ENCODE measurements around the gene PRSS38.

PRSS38 gene

GRCh38 chr1:227815468-227816409, at the start of gene PRSS38:
Gene PRSS38 (plus strand): TSS chr1:227815675. CDS start chr1:227815717, 42 bp downstream.
- DNase-seq: no peak

DNA sequence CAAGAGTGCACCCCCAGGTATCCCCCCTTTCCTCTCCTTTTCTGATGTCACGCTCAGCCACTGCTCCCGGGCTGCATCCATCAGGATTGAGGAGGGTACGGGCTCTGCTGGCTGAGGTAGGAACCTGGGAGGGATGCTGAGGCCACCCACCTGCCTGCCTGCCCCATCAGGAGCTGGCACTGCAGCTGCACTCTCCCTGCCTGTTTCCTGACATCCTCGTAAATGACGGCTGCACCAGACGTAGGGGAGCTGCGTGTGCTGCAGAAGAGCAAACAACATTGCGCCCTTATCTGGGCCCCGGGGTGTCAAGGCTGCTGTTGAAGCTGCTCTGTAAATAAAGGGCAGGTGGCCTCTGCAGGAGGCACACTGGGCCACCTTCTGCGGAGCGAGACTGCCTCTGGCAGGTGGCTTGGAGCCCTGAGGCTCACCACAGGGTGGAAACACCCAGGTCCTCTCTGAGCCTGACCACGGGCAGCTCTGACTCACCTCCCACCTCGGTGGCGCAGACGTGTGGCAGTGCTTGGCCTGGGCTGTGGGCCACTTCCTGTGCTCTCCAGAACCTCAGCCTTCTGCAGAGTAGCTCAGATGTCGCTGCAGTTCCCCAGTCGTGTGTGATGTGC, 49.4 kb upstream of the PRSS38 start:
- no peak for DNase-seq

DNA sequence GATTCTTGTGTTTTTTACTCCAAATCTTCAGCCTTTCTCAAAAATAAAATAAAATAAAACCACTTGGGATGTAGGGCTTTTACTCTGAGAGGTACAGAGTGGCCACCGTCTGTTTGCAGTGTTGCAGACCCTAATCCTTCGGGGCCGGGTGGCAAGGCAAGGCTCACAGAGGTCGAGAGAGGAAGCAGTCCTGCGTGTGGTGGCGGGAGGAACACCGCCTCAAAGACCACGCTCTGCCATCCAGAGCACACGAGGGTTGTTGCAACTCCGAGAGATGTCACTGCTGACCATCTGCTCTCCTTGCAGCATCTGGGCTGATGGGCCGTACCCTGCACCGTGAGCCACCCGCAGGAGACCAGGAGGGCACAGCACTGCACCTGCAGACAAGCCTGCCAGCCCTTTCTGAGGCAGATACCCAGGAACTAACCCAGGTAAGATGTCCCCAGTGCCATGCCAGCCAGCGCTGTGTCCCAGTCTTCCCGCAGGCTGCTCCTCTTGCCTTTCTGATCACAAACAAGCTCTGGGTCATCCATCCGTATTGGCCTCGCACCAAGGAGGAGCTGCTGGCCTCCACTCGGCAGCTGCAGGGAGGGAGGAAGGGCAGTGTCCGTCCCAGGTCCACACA, 48.7 kb upstream of the PRSS38 start:
- DNase-seq: no peak

GRCh38 chr1:227767401-227768124, 47.9 kb upstream of the PRSS38 start:
- no peak for DNase-seq

DNA sequence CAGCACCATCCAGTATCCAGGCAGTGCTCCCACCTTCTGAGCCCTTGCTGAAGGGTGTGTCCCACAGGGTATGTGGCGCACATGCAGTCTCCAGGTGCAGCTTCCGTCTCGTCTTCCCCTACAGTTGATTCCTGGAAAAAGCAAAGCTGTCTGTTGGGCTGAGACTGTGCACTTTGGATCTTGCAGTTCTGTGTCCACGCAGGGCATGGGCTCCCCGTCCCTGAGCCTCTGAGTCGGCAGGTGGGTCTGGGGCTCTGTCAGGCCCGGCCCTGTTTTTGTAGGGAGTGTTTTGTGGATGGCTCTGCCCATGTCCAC, 47.4 kb upstream of the PRSS38 start:
- DNase-seq: no peak

GRCh38 chr1:227768640-227769039, 46.8 kb upstream of the PRSS38 start:
- DNase-seq: no peak

DNA sequence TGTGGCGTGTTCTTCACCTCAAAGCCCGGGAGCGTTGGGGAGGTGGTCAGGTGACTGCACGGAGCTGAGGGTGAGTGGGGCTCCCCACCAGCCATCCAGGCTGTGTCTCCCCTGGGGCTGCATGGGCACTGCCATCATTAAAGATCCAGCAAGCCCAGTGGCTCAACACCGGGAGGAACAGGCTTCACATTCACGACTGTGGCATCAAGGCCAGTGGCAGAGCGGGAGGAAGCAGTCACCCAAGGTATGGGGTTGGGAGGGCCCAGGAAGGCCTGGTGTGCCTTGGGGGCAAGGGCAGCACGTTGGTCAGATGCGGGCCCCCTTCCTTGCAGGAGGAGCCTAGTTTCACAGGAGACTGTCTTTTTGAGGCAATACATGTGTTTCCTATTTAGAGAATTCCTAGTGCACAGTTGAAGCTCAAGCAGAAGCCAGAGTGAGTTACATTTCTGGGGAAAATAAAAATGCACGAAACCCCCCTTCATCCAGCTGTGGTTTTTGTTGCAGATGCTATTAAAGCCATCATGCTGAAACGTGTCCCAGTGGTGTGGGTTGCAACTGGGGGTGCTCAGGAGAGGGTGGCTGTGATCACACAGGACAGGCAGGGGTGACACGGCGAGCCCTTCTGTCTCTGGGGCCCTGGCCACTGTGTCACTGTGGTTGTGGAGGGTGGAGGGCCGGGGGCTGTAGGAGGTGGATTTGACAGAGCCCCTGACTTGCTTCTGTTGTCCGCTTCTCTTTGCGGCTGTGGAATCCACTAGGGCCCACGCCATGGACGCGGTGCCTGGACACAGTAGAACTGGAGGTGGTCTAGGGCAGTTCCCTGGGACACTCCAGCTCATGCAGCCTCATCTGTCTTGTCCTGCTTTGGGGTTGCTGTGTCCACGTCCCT, 46.2 kb upstream of the PRSS38 start:
- no peak for DNase-seq

- DNase-seq: no peak
Measured at GRCh38 chr1:227769936-227770494, 45.5 kb upstream of the PRSS38 start.

- DNase-seq: no peak
Measured at GRCh38 chr1:227770812-227771211, 44.7 kb upstream of the PRSS38 start.

- DNase-seq: no peak
Measured at GRCh38 chr1:227771326-227771725, 44.1 kb upstream of the PRSS38 start.

DNA sequence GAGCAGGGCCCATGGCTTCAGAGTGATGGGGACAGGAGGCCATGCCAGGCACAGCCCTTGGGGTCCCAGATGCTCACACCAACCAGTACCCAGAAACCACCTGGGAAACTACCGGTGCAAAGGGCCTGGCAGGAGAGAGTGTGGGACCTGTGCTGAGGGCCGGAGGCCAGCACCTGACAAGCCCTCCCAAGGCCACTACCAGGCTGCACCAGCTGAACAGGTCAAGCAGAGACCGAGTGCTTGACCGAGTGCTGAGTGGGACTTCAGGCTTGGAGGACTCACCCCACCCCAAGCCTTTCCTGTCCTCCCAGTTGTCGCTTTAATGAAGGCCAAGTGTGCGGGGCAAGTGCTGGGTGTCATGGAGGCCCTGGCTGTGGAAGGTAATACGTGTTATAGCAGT, 43.7 kb upstream of the PRSS38 start:
- DNase-seq: no peak

- no peak for DNase-seq
Measured at GRCh38 chr1:227773558-227773957, 41.9 kb upstream of the PRSS38 start.

- DNase-seq: no peak
Measured at GRCh38 chr1:227774051-227774731, 41.3 kb upstream of the PRSS38 start.

GRCh38 chr1:227774821-227775661, 40.4 kb upstream of the PRSS38 start:
- no peak for DNase-seq

DNA sequence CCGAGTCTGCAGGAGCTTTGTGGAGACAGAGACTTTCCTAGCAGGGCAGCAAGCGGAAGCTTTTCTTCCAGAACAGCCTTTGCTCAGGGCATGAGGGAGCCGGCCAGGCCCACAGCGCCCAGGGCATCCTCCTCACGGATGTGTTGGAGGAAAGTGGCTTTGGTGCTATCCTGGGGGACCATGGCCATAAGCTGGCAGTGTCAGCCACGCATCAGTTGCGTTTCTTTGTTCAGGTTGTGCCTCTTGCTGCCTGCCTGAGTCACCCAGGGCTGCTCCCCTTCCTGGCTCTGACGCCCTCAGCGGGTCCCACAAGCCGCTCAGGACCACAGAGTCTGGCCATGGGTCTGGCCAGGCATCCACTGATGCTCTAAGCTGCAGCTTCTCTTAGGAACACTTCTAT, 39.6 kb upstream of the PRSS38 start:
- DNase-seq: no peak

DNA sequence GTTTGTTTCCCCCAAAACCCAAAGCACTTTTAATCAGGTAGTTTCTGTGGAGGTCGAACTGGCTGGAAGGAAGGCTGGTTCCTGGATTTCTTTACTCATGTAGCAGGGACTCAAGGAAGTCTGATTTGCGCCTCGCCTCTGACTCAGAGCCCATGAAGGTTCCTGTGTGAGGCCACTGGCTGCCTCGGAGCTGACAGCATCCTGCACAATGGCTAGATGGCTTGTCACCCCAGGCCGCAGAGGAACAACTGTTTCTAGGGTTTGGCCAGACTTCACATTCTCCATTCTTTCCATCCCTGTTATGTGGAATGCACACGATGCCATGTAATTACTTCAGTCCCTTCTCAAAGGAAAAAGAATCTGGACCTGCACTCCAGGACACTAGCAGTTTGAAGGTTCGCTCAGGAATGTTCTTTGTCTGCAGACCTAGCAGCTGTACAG, 39.1 kb upstream of the PRSS38 start:
- no peak for DNase-seq

- no peak for DNase-seq
Measured at GRCh38 chr1:227777156-227777555, 38.3 kb upstream of the PRSS38 start.

DNA sequence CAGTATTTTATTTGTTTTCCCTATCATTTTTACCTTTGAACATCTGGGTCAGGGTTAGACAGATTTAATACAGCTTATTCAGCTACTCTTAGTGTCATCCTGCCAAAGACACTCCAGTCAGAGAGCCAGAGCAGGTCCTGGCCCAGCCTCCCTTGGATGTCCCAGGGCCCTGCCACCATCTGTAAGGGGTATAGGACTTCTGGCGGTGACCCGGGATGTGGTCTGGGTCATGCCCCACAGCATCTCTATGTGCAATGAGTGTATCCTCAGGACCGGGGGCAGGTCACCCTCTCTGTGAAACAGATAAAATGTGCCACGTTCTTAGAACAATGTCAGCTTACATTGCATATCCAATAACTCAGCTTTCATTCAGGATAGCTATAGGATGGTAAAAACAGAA, 37.8 kb upstream of the PRSS38 start:
- DNase-seq: no peak

- DNase-seq: peak; percentile 80
Measured at GRCh38 chr1:227778401-227778947, 37.0 kb upstream of the PRSS38 start.

DNA sequence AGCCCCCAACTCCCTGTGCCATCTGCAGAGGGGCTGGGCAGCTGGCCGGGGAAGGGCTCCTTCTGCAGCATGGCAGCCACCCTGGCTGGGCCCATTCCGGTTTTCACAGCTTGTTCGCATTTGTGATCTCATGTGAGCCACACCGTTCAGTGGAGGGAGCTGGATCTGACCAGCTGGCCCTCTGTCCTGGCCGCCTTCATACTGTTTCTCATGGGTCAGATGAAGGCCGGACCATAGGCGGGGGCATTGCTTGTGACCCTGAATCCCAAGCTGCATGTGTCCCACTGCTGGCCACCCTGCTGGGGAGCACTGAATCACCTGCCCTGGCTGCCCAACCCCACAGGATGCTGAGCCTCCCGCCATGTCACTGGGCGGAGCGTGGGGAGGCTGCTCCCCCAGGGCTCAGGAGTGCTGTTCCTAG, 36.4 kb upstream of the PRSS38 start:
- DNase-seq: no peak

Measured in DMS 273 treated with DMSO at 0.1 percent for 48 hours (cell line).